WTC11 (cell line): ENCODE measurements around the gene ENTPD6. TPM values are rescaled to one million over a fixed set of nuclear protein-coding genes. Genes with fewer than 3 reads are reported as not detected.

Source experiments
- EMX1 ChIP-seq: fragments of 250-450 bp; sonication (Bioruptor Pico); IDR thresholded peaks from 2 replicates; pipeline ENCODE4 v1.8.0; 2021; ENCODE audit warnings: mild to moderate bottlenecking
- FOXP1 ChIP-seq: sonication (generic); formaldehyde crosslinking; IDR thresholded peaks from 2 replicates; pipeline ENCODE4 v1.8.0; 2022; ENCODE audit warnings: missing genetic modification reagents, mild to moderate bottlenecking, moderate library complexity, borderline replicate concordance
- NFYB ChIP-seq: sonication (generic); formaldehyde crosslinking; conservative IDR thresholded peaks from 2 replicates; pipeline ENCODE4 v1.8.0; 2022; ENCODE audit warnings: low read depth, missing genetic modification reagents
- NR2C2 ChIP-seq: sonication (generic); formaldehyde crosslinking; IDR thresholded peaks from 2 replicates; pipeline ENCODE4 v1.8.0; 2022; ENCODE audit warnings: mild to moderate bottlenecking, missing genetic modification reagents
- RORB ChIP-seq: fragments of 250-450 bp; sonication (Bioruptor Pico); IDR thresholded peaks from 2 replicates; pipeline ENCODE4 v1.9.0; 2021; ENCODE audit warnings: mild to moderate bottlenecking
- SMAD4 ChIP-seq: sonication (generic); formaldehyde crosslinking; IDR thresholded peaks from 2 replicates; pipeline ENCODE4 v1.8.0; 2022; ENCODE audit warnings: mild to moderate bottlenecking, missing genetic modification reagents
- SP1 ChIP-seq: sonication (generic); formaldehyde crosslinking; conservative IDR thresholded peaks from 2 replicates; pipeline ENCODE4 v1.8.1; 2022; ENCODE audit warnings: missing genetic modification reagents
- TP53 ChIP-seq: sonication (generic); formaldehyde crosslinking; IDR thresholded peaks from 2 replicates; pipeline ENCODE4 v1.8.1; 2023; ENCODE audit warnings: mild to moderate bottlenecking, missing genetic modification reagents
- ZNF263 ChIP-seq: sonication (generic); formaldehyde crosslinking; IDR thresholded peaks from 2 replicates; pipeline ENCODE4 v1.8.1; 2022; ENCODE audit warnings: low read depth, mild to moderate bottlenecking, moderate library complexity, missing genetic modification reagents
- total RNA-seq: library from RNA; stranded (reverse); gene quantifications from 3 replicates; pipeline ENCODE4 v1.2.3, GENCODE V29; 2021
- TF ChIP-seq, protein P1 (sequence below): sonication (generic); formaldehyde crosslinking; IDR thresholded peaks from 2 replicates; pipeline ENCODE4 v1.8.1; 2022; ENCODE audit warnings: low read depth, missing genetic modification reagents, borderline replicate concordance
- TF ChIP-seq, protein P2 (sequence below): sonication (generic); formaldehyde crosslinking; IDR thresholded peaks from 2 replicates; pipeline ENCODE4 v1.8.0; 2022; ENCODE audit warnings: mild to moderate bottlenecking, missing genetic modification reagents
- TF ChIP-seq, protein P3 (sequence below): fragments of 250-450 bp; sonication (Bioruptor Pico); IDR thresholded peaks from 2 replicates; pipeline ENCODE4 v1.9.0; 2021; ENCODE audit warnings: mild to moderate bottlenecking
- TF ChIP-seq, protein P4 (sequence below): fragments of 200-600 bp; IDR thresholded peaks from 2 replicates; pipeline ENCODE4 v1.8.0; 2022; ENCODE audit warnings: antibody characterized with exemption
- TF ChIP-seq, protein P5 (sequence below): sonication (generic); formaldehyde crosslinking; IDR thresholded peaks from 2 replicates; pipeline ENCODE4 v1.8.0; 2022; ENCODE audit warnings: mild to moderate bottlenecking, missing genetic modification reagents
- TF ChIP-seq, protein P6 (sequence below): sonication (generic); formaldehyde crosslinking; IDR thresholded peaks from 2 replicates; pipeline ENCODE4 v1.8.0; 2022; ENCODE audit warnings: missing genetic modification reagents
- TF ChIP-seq, protein P7 (sequence below): sonication (generic); formaldehyde crosslinking; IDR thresholded peaks from 2 replicates; pipeline ENCODE4 v1.8.0; 2022; ENCODE audit warnings: mild to moderate bottlenecking, missing genetic modification reagents
- TF ChIP-seq, protein P8 (sequence below): sonication (generic); formaldehyde crosslinking; conservative IDR thresholded peaks from 2 replicates; pipeline ENCODE4 v1.8.1; 2022; ENCODE audit warnings: mild to moderate bottlenecking, missing genetic modification reagents
- TF ChIP-seq, protein P9 (sequence below): sonication (generic); formaldehyde crosslinking; IDR thresholded peaks from 2 replicates; pipeline ENCODE4 v1.8.1; 2023; ENCODE audit warnings: mild to moderate bottlenecking, missing genetic modification reagents

The ENTPD6 gene
- total RNA-seq, 1 experiment from 2014 or later = 56.9 TPM

DNA sequence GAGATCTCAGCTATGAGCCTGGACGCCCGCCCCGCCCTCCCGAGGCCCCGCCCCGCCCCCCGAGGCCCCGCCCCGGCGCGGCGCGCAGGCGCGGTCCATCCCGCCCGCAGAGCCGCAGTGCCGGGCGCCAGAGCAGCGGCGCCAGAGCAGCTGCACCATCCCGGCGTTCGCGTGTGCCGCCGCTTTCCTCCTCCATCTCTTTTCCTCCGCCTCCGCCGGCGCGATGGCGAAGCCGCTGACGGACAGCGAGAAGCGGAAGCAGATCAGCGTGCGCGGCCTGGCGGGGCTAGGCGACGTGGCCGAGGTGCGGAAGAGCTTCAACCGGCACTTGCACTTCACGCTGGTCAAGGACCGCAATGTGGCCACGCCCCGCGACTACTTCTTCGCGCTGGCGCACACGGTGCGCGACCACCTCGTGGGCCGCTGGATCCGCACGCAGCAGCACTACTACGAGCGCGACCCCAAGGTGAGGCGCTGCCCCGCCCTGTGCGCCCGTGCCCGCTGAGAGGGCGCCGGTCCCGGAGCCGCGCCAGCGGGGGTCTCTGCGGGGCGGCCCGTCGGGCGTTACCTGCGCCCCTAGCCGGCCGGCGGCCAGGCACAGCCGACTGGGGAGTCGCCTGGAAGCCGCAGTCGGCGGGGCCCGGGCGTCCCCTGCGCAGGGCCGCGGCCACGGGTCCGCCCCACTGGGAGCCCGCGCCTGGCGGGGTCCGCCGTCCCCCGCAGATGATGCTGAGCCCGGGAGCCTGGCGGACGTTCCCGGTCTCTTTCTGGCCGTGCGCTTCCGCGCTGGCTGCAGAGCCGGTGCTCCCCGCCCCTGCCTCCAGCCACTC lies 52.7 kb downstream of the ENTPD6 start, which contains the start of gene PYGB (continued):
- TF ChIP-seq NR2C2 = no peak
- TF ChIP-seq, protein P1, sequence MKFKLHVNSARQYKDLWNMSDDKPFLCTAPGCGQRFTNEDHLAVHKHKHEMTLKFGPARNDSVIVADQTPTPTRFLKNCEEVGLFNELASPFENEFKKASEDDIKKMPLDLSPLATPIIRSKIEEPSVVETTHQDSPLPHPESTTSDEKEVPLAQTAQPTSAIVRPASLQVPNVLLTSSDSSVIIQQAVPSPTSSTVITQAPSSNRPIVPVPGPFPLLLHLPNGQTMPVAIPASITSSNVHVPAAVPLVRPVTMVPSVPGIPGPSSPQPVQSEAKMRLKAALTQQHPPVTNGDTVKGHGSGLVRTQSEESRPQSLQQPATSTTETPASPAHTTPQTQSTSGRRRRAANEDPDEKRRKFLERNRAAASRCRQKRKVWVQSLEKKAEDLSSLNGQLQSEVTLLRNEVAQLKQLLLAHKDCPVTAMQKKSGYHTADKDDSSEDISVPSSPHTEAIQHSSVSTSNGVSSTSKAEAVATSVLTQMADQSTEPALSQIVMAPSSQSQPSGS (CRISPR knock-in tag) = no peak
- TF ChIP-seq, protein P2, sequence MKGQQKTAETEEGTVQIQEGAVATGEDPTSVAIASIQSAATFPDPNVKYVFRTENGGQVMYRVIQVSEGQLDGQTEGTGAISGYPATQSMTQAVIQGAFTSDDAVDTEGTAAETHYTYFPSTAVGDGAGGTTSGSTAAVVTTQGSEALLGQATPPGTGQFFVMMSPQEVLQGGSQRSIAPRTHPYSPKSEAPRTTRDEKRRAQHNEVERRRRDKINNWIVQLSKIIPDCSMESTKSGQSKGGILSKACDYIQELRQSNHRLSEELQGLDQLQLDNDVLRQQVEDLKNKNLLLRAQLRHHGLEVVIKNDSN (CRISPR knock-in tag) = no peak; the same call in 1 of the 2 replicates
- no peak for TF ChIP-seq TP53
- no peak for TF ChIP-seq SMAD4 (CRISPR knock-in tag)
- TF ChIP-seq, protein P3, sequence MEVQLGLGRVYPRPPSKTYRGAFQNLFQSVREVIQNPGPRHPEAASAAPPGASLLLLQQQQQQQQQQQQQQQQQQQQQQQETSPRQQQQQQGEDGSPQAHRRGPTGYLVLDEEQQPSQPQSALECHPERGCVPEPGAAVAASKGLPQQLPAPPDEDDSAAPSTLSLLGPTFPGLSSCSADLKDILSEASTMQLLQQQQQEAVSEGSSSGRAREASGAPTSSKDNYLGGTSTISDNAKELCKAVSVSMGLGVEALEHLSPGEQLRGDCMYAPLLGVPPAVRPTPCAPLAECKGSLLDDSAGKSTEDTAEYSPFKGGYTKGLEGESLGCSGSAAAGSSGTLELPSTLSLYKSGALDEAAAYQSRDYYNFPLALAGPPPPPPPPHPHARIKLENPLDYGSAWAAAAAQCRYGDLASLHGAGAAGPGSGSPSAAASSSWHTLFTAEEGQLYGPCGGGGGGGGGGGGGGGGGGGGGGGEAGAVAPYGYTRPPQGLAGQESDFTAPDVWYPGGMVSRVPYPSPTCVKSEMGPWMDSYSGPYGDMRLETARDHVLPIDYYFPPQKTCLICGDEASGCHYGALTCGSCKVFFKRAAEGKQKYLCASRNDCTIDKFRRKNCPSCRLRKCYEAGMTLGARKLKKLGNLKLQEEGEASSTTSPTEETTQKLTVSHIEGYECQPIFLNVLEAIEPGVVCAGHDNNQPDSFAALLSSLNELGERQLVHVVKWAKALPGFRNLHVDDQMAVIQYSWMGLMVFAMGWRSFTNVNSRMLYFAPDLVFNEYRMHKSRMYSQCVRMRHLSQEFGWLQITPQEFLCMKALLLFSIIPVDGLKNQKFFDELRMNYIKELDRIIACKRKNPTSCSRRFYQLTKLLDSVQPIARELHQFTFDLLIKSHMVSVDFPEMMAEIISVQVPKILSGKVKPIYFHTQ (CRISPR knock-in tag) = no peak
- peak; percentile 47; the same call in 1 of the 2 replicates for TF ChIP-seq FOXP1
- TF ChIP-seq, protein P4, sequence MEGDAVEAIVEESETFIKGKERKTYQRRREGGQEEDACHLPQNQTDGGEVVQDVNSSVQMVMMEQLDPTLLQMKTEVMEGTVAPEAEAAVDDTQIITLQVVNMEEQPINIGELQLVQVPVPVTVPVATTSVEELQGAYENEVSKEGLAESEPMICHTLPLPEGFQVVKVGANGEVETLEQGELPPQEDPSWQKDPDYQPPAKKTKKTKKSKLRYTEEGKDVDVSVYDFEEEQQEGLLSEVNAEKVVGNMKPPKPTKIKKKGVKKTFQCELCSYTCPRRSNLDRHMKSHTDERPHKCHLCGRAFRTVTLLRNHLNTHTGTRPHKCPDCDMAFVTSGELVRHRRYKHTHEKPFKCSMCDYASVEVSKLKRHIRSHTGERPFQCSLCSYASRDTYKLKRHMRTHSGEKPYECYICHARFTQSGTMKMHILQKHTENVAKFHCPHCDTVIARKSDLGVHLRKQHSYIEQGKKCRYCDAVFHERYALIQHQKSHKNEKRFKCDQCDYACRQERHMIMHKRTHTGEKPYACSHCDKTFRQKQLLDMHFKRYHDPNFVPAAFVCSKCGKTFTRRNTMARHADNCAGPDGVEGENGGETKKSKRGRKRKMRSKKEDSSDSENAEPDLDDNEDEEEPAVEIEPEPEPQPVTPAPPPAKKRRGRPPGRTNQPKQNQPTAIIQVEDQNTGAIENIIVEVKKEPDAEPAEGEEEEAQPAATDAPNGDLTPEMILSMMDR = no peak
- TF ChIP-seq, protein P5, sequence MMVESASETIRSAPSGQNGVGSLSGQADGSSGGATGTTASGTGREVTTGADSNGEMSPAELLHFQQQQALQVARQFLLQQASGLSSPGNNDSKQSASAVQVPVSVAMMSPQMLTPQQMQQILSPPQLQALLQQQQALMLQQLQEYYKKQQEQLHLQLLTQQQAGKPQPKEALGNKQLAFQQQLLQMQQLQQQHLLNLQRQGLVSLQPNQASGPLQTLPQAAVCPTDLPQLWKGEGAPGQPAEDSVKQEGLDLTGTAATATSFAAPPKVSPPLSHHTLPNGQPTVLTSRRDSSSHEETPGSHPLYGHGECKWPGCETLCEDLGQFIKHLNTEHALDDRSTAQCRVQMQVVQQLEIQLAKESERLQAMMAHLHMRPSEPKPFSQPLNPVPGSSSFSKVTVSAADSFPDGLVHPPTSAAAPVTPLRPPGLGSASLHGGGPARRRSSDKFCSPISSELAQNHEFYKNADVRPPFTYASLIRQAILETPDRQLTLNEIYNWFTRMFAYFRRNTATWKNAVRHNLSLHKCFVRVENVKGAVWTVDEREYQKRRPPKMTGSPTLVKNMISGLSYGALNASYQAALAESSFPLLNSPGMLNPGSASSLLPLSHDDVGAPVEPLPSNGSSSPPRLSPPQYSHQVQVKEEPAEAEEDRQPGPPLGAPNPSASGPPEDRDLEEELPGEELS (CRISPR knock-in tag) = peak; percentile 74
- TF ChIP-seq ZNF263 (CRISPR knock-in tag) = no peak
- TF ChIP-seq, protein P6, sequence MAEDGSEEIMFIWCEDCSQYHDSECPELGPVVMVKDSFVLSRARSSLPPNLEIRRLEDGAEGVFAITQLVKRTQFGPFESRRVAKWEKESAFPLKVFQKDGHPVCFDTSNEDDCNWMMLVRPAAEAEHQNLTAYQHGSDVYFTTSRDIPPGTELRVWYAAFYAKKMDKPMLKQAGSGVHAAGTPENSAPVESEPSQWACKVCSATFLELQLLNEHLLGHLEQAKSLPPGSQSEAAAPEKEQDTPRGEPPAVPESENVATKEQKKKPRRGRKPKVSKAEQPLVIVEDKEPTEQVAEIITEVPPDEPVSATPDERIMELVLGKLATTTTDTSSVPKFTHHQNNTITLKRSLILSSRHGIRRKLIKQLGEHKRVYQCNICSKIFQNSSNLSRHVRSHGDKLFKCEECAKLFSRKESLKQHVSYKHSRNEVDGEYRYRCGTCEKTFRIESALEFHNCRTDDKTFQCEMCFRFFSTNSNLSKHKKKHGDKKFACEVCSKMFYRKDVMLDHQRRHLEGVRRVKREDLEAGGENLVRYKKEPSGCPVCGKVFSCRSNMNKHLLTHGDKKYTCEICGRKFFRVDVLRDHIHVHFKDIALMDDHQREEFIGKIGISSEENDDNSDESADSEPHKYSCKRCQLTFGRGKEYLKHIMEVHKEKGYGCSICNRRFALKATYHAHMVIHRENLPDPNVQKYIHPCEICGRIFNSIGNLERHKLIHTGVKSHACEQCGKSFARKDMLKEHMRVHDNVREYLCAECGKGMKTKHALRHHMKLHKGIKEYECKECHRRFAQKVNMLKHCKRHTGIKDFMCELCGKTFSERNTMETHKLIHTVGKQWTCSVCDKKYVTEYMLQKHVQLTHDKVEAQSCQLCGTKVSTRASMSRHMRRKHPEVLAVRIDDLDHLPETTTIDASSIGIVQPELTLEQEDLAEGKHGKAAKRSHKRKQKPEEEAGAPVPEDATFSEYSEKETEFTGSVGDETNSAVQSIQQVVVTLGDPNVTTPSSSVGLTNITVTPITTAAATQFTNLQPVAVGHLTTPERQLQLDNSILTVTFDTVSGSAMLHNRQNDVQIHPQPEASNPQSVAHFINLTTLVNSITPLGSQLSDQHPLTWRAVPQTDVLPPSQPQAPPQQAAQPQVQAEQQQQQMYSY = peak; percentile 30; the same call in 1 of the 2 replicates
- TF ChIP-seq, protein P7, sequence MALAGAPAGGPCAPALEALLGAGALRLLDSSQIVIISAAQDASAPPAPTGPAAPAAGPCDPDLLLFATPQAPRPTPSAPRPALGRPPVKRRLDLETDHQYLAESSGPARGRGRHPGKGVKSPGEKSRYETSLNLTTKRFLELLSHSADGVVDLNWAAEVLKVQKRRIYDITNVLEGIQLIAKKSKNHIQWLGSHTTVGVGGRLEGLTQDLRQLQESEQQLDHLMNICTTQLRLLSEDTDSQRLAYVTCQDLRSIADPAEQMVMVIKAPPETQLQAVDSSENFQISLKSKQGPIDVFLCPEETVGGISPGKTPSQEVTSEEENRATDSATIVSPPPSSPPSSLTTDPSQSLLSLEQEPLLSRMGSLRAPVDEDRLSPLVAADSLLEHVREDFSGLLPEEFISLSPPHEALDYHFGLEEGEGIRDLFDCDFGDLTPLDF = no peak
- TF ChIP-seq EMX1 (CRISPR knock-in tag) = no peak
- TF ChIP-seq NFYB (CRISPR knock-in tag) = no peak
- TF ChIP-seq, protein P8, sequence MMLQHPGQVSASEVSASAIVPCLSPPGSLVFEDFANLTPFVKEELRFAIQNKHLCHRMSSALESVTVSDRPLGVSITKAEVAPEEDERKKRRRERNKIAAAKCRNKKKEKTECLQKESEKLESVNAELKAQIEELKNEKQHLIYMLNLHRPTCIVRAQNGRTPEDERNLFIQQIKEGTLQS (CRISPR knock-in tag) = no peak
- TF ChIP-seq, protein P9, sequence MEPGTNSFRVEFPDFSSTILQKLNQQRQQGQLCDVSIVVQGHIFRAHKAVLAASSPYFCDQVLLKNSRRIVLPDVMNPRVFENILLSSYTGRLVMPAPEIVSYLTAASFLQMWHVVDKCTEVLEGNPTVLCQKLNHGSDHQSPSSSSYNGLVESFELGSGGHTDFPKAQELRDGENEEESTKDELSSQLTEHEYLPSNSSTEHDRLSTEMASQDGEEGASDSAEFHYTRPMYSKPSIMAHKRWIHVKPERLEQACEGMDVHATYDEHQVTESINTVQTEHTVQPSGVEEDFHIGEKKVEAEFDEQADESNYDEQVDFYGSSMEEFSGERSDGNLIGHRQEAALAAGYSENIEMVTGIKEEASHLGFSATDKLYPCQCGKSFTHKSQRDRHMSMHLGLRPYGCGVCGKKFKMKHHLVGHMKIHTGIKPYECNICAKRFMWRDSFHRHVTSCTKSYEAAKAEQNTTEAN (CRISPR knock-in tag) = peak; percentile 70; the same call in 1 of the 2 replicates
- TF ChIP-seq RORB (CRISPR knock-in tag) = no peak
- TF ChIP-seq SP1 (CRISPR knock-in tag) = peak; percentile 73
